ENCODE measurements around the gene TAS2R60. TPM values are rescaled to one million over a fixed set of nuclear protein-coding genes. Genes with fewer than 3 reads are reported as not detected.
"Not testable (repeated sequence)": the region's sequence is repeated elsewhere in the genome, so short reads cannot be mapped to it uniquely, and the experiment has no call there.

Gene TAS2R60
- total RNA-seq, 2 experiments from 2014 or later: not detected

DNA sequence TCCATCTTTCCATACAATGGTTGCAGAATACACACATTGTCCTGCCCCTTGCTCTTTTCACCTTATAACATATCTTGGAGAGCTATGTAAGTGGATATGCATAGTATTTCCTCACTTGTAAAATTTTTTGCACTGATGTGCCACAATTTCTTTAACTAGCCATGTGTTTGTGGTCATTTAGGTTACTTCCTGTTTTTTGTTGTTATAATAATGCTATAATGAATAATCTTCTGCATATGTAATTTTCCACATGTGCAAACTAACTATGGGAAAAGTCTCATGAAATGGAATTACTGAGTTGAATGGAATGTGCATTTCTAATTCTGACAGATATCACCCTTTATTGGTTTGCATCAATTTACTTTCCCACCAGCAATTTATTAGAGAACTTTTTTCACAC is 37.2 kb downstream of the TAS2R60 start:
- peaks cover 3% of the 10 kb centered on the region for H3K4me1 Mint-ChIP-seq
- H3K36me3 Mint-ChIP-seq: no peaks in the 10 kb centered on the region
- ATAC-seq (no peak), DNase-seq (no peak)
- no peaks in the 10 kb centered on the region for H3K27me3 Mint-ChIP-seq
- no peak overlapping the region for H3K27ac Mint-ChIP-seq
- H3K9me3 Mint-ChIP-seq (ENCODE audit: low read depth): no peaks in the 10 kb centered on the region
- CTCF ChIA-PET: interaction anchor here (1.2 kb wide), 1 partner anchor 9 kb away, joined by 3 read pairs; no protein-coding TSS in a partner anchor
- H3K4me3 Mint-ChIP-seq: no peak overlapping the region

GRCh38 chr7:143484119-143484518 is 40.9 kb downstream of the TAS2R60 start:
- H3K27ac Mint-ChIP-seq: no peak overlapping the region
- no peak overlapping the region for H3K4me3 Mint-ChIP-seq
- ATAC-seq: no peak
- H3K4me1 Mint-ChIP-seq: no peaks in the 10 kb centered on the region
- DNase-seq: no peak
- H3K27me3 Mint-ChIP-seq: no peaks in the 10 kb centered on the region
- CTCF ChIA-PET: no interaction called here
- no peaks in the 10 kb centered on the region for H3K36me3 Mint-ChIP-seq
- H3K9me3 Mint-ChIP-seq (ENCODE audit: low read depth): no peaks in the 10 kb centered on the region

GRCh38 chr7:143485094-143485493 is 41.8 kb downstream of the TAS2R60 start:
- CTCF ChIA-PET: no interaction called here
- Mint-ChIP-seq H3K4me1 (no peaks in the 10 kb centered on the region), H3K9me3 (ENCODE audit: low read depth) (no peaks in the 10 kb centered on the region), H3K27me3 (no peaks in the 10 kb centered on the region), H3K36me3 (no peaks in the 10 kb centered on the region), H3K4me3 (no peak overlapping the region), H3K27ac (no peak overlapping the region)
- DNase-seq (no peak), ATAC-seq (no peak)

- CTCF ChIA-PET: no interaction called here
- no peaks in the 10 kb centered on the region for H3K36me3 Mint-ChIP-seq
Observed at GRCh38 chr7:143485500-143485899, 42.2 kb downstream of the TAS2R60 start.

DNA sequence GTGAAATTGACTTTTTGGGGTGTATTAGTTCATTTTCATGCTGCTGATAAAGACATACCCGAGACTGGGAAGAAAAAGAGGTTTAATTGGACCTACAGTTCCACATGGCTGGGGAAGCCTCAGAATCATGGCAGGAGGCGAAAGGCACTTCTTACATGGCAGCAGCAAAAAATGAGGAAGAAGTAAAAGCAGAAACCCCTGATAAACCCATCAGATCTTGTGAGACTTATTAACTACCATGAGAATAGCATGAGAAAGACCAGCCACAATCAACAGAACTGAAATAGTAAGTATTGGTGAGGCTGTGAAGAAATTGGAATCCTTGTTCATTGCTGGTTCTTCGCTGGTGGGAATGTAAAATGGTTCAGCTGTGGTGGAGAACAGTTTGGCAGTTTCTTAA is 43.0 kb downstream of the TAS2R60 start:
- not testable (repeated sequence) for H3K36me3 Mint-ChIP-seq; H3K27ac Mint-ChIP-seq; H3K9me3 Mint-ChIP-seq (ENCODE audit: low read depth); H3K4me1 Mint-ChIP-seq; DNase-seq; ATAC-seq; H3K4me3 Mint-ChIP-seq; H3K27me3 Mint-ChIP-seq
- CTCF ChIA-PET: interaction anchor here (1.6 kb wide), 1 partner anchor 15 kb away, joined by 4 read pairs; no protein-coding TSS in a partner anchor

More at GRCh38 chr7:143485500-143485899, 42.2 kb downstream of the TAS2R60 start:
- Mint-ChIP-seq H3K9me3 (ENCODE audit: low read depth) (no peaks in the 10 kb centered on the region), H3K4me3 (no peak overlapping the region), H3K27ac (no peak overlapping the region), H3K4me1 (no peaks in the 10 kb centered on the region), H3K27me3 (no peaks in the 10 kb centered on the region)
- no peak for ATAC-seq
- DNase-seq: no peak

GRCh38 chr7:143487061-143487460 is 43.8 kb downstream of the TAS2R60 start:
- ATAC-seq (no peak), DNase-seq (no peak)
- no peaks in the 10 kb centered on the region for H3K27me3 Mint-ChIP-seq
- no peak overlapping the region for H3K27ac Mint-ChIP-seq
- CTCF ChIA-PET: interaction anchor here (1.6 kb wide), 1 partner anchor 16 kb away, joined by 4 read pairs; no protein-coding TSS in a partner anchor
- H3K4me3 Mint-ChIP-seq: no peak overlapping the region
- no peaks in the 10 kb centered on the region for H3K36me3 Mint-ChIP-seq
- H3K9me3 Mint-ChIP-seq (ENCODE audit: low read depth): no peaks in the 10 kb centered on the region
- H3K4me1 Mint-ChIP-seq: peaks cover 3% of the 10 kb centered on the region

- Mint-ChIP-seq H3K9me3 (ENCODE audit: low read depth) (no peaks in the 10 kb centered on the region), H3K27ac (no peak overlapping the region), H3K4me1 (peaks cover 8% of the 10 kb centered on the region), H3K36me3 (no peaks in the 10 kb centered on the region), H3K4me3 (no peak overlapping the region), H3K27me3 (no peaks in the 10 kb centered on the region)
- ATAC-seq (no peak), DNase-seq (no peak)
- CTCF ChIA-PET: interaction anchor here (1.6 kb wide), 1 partner anchor 16 kb away, joined by 4 read pairs; no protein-coding TSS in a partner anchor
Observed at GRCh38 chr7:143487566-143487965, 44.3 kb downstream of the TAS2R60 start.

GRCh38 chr7:143490717-143491306 is 47.6 kb downstream of the TAS2R60 start:
- DNase-seq (peak; percentile 49), ATAC-seq (peak; percentile 47)
- Mint-ChIP-seq H3K27me3 (no peaks in the 10 kb centered on the region), H3K4me1 (peaks cover 21% of the 10 kb centered on the region), H3K4me3 (no peak overlapping the region), H3K27ac (no peak overlapping the region), H3K36me3 (no peaks in the 10 kb centered on the region), H3K9me3 (ENCODE audit: low read depth) (no peaks in the 10 kb centered on the region)
- CTCF ChIA-PET: interaction anchor here (1.5 to 1.6 kb wide), 2 partner anchors 9 to 246 kb away, joined by 4 to 6 read pairs; no protein-coding TSS in a partner anchor

- Mint-ChIP-seq H3K4me3 (no peak overlapping the region), H3K27ac (no peak overlapping the region), H3K36me3 (no peaks in the 10 kb centered on the region), H3K4me1 (peaks cover 21% of the 10 kb centered on the region), H3K9me3 (ENCODE audit: low read depth) (no peaks in the 10 kb centered on the region), H3K27me3 (no peaks in the 10 kb centered on the region)
- DNase-seq: no peak
- ATAC-seq: peak; percentile 43
- CTCF ChIA-PET: interaction anchor here (0.6 to 0.8 kb wide), 2 partner anchors 56 to 245 kb away, joined by 3 to 5 read pairs; no protein-coding TSS in a partner anchor
Observed at GRCh38 chr7:143492043-143492471, 48.8 kb downstream of the TAS2R60 start.

GRCh38 chr7:143492799-143493739 is 49.8 kb downstream of the TAS2R60 start:
- CTCF ChIA-PET: no interaction called here

GRCh38 chr7:143493751-143494150 is 50.5 kb downstream of the TAS2R60 start:
- CTCF ChIA-PET: no interaction called here
- ATAC-seq: peak; percentile 57
- no peak for DNase-seq
- peaks cover 21% of the 10 kb centered on the region for H3K4me1 Mint-ChIP-seq
- no peaks in the 10 kb centered on the region for H3K36me3 Mint-ChIP-seq
- H3K27me3 Mint-ChIP-seq: no peaks in the 10 kb centered on the region
- no peak overlapping the region for H3K4me3 Mint-ChIP-seq
- no peaks in the 10 kb centered on the region for H3K9me3 Mint-ChIP-seq (ENCODE audit: low read depth)
- peak overlapping the region; percentile 63 for H3K27ac Mint-ChIP-seq

More at GRCh38 chr7:143492799-143493739, 49.8 kb downstream of the TAS2R60 start:
- peak overlapping the region; percentile 63 for H3K27ac Mint-ChIP-seq
- DNase-seq: no peak
- H3K9me3 Mint-ChIP-seq (ENCODE audit: low read depth): no peaks in the 10 kb centered on the region
- H3K4me3 Mint-ChIP-seq: no peak overlapping the region
- H3K27me3 Mint-ChIP-seq: no peaks in the 10 kb centered on the region
- no peak for ATAC-seq
- no peaks in the 10 kb centered on the region for H3K36me3 Mint-ChIP-seq
- peaks cover 21% of the 10 kb centered on the region for H3K4me1 Mint-ChIP-seq

All from activated CD8-positive, alpha-beta memory T cell treated with anti-CD3 and anti-CD28 coated beads, Interleukin-2, amount 10 ng/mL, durations not matched to agents 7 days and 5 days (primary cell).